C4-2B (cell line): ENCODE data around the gene DST.

Source experiments
- CTCF ChIP-seq: fragments of 450-650 bp; conservative IDR thresholded peaks from 2 replicates; pipeline ENCODE4 v1.5.1; 2017; ENCODE audit warnings: mild to moderate bottlenecking
- ZFX ChIP-seq: fragments of 450-650 bp; IDR thresholded peaks from 2 replicates; pipeline ENCODE4 v1.6.1; 2017

- TF ChIP-seq CTCF, result no peak
- no peak for TF ChIP-seq ZFX
These were observed 48.8 kb downstream of the DST start for GRCh38 chr6:56593801-56594318.
